Skeletal muscle tissue (tissue), 4 donors: ENCODE results near the gene GMCL2. TPM values are rescaled to one million over a fixed set of nuclear protein-coding genes. Genes with fewer than 3 reads are reported as not detected.
A peak's percentile ranks its signal among the peaks of the same experiment; 100 is the strongest.

Source experiments
- H3K27ac ChIP-seq: one replicate; pipeline ENCODE4 v1.7.0; 2013; ENCODE audit warnings: mild to moderate bottlenecking, low read depth, low read length, inconsistent platforms
- H3K27me3 ChIP-seq, 3 donors: one replicate each; pipeline ENCODE4 v1.7.0; 2013; ENCODE audit warnings: low read length in 3 of 3; ENCODE audit not compliant: control insufficient read depth in 3 of 3, insufficient read depth in 3 of 3
- H3K36me3 ChIP-seq, 3 donors: one replicate each; pipeline ENCODE4 v1.7.0; 2013; ENCODE audit warnings: low read length in 3 of 3; ENCODE audit not compliant: control insufficient read depth in 3 of 3, insufficient read depth in 3 of 3
- H3K4me1 ChIP-seq, 3 donors: one replicate each; pipeline ENCODE4 v1.7.0; 2013; ENCODE audit warnings: low read length in 3 of 3, mild to moderate bottlenecking in 3 of 3; ENCODE audit not compliant: control insufficient read depth in 3 of 3, insufficient read depth in 3 of 3
- H3K4me3 ChIP-seq, 3 donors: one replicate each; pipeline ENCODE4 v1.7.0; 2013; ENCODE audit warnings: low read length in 3 of 3
- H3K9ac ChIP-seq, 3 donors: one replicate each; pipeline ENCODE4 v1.7.0; 2013; ENCODE audit warnings: low read length in 3 of 3, mild to moderate bottlenecking in 3 of 3, moderate library complexity in 2 of 3, low read depth in 1 of 3
- H3K9me3 ChIP-seq, 3 donors: one replicate each; pipeline ENCODE4 v1.7.0; 2013; ENCODE audit warnings: low read length in 3 of 3; ENCODE audit not compliant: control insufficient read depth in 3 of 3
- total RNA-seq: library from RNA; depleted of rRNA; stranded (reverse); fragments of >200 nt; gene quantifications from one replicate; pipeline ENCODE4 v1.2.3, GENCODE V29; 2014
- donor health status: Osteomylitis.

Gene GMCL2
- total RNA-seq, 1 donor from 2014 or later, result not detected

DNA sequence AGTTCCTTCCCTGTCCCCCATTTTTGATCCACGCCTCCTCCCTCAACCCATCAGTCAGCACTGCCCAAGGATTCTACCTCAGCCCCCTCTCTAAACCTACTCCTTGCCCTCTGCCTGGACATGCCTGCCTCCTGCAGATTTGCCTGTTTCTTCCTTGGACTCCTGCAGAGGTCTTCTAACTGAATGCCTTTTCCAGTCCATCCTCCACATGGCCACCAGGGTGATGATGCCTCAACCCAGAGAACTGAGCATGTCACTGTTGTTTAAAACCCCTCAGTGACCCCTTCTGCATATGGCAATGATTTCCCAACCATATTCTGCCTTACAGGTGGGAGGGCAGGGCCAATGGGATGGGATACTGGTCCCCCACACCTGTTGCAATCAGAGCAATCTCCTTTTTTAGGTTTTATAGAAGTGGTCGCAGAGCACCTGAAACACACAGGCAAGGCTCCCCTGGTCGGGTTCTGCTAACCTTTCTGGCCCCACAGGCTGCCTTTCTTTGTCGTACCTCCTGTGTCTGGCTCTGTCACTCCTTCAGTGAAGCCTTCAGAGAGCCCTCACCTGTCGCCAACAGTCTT, 36.1 kb upstream of the GMCL2 start:
- H3K36me3 ChIP-seq, result peaks cover 33 to 55% (median 49%) of the 10 kb centered on the region in 3 donors
- H3K4me3 ChIP-seq, result no peak overlapping the region
- H3K9me3 ChIP-seq, result no peaks in the 10 kb centered on the region
- no peak overlapping the region for H3K9ac ChIP-seq
- peaks cover 2 to 20% (median 7%) of the 10 kb centered on the region in 3 donors for H3K4me1 ChIP-seq
- H3K27me3 ChIP-seq, result no peaks in the 10 kb centered on the region
- H3K27ac ChIP-seq, result no peak overlapping the region

DNA sequence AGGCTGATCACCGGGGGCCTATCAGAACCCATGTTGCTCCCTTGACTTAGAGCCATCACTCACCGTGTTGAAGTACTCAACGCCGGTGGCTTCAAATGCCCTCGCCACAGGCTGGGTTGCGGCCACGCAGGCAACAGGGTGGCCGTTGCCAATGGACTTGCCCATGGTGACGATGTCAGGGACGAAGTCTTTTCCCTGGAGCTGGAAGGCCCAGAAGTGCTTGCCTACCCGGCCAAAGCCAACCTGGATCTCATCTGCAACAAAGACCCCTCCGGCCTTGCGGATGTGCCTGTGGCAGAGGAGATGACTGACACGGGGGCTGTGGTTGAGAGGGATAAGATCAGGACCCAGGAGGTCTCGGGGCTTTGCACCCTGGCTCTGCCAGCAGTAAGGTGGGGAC, 35.1 kb upstream of the GMCL2 start:
- peaks cover 31 to 45% (median 42%) of the 10 kb centered on the region in 3 donors for H3K36me3 ChIP-seq
- H3K4me3 ChIP-seq, result no peak overlapping the region
- H3K27ac ChIP-seq, result peak overlapping the region; percentile 4

DNA sequence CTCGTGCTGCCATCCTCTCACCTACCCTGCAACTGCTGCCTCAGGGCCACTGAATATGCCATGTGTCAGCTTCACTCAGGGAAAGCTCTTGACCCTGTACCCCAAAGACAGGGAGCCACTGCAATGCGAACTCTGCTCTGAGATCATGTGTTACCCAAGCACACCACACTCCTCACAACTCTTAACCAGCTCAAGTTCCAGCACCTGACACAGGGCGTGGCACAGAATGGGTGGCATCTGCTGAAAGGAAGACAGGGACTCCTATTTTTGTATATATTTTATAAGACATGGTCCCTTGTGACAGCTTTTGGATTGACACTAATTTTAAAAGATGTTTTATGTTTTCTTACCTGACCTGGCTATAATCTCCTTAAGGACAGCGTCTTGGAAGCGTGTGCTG, 34.7 kb upstream of the GMCL2 start:
- Histone ChIP-seq H3K9me3 (no peaks in the 10 kb centered on the region), H3K4me1 (peaks cover 2 to 13% (median 2%) of the 10 kb centered on the region in 3 donors), H3K4me3 (no peak overlapping the region), H3K27me3 (no peaks in the 10 kb centered on the region), H3K36me3 (peaks cover 27 to 46% (median 40%) of the 10 kb centered on the region in 3 donors), H3K9ac (peak overlapping the region in 1 of 3 donors; percentile 12), H3K27ac (peak overlapping the region; percentile 13)

More for the DNA sequence above, 35.1 kb upstream of the GMCL2 start:
- Histone ChIP-seq H3K9ac (peak overlapping the region in 1 of 3 donors; percentile 12), H3K27me3 (no peaks in the 10 kb centered on the region), H3K4me1 (peaks cover 2 to 13% (median 2%) of the 10 kb centered on the region in 3 donors), H3K9me3 (no peaks in the 10 kb centered on the region)

DNA sequence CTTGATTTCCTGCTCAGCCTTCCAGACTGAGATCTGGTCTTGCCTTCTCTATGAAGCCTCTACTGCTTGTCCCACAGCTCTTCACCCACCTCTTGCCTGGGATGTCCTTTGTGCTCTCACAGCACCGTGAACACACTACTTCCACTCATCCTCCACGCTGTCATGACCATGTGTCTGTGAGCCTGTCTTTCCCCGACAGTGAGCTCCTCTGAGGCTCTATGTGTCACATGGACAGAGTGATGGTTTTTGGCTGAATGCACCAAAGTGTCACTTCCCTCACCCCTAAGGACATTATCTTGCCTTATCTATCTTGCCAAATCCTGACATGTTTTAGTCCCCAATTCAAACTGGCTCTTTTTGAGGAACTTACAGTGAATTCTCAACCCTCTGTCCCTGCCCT, 34.1 kb upstream of the GMCL2 start:
- H3K4me1 ChIP-seq, result peaks cover 2 to 15% (median 2%) of the 10 kb centered on the region in 3 donors

DNA sequence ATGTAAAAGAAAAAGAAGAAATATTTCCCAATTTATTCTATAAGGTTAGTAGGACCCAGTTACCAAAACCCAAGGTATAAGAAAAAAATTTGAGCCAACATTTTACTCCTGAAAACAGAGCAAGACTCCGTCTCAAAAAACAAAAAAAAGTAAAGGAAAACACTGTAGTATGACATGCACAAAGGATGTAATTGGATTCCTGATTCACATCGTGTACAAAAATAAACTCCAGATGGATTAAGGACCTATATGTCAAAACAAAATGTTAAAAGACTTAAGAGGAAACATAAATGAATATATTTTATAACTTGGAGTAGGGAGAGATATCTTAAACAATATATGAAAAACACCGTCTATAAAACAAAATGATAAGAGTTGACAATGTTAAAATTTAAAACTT, 31.7 kb upstream of the GMCL2 start:
- Histone ChIP-seq H3K27me3 (no peaks in the 10 kb centered on the region), H3K9ac (no peak overlapping the region), H3K36me3 (peaks cover 41 to 60% (median 50%) of the 10 kb centered on the region in 3 donors), H3K9me3 (no peaks in the 10 kb centered on the region), H3K4me3 (no peak overlapping the region), H3K4me1 (peaks cover 2 to 19% (median 2%) of the 10 kb centered on the region in 3 donors), H3K27ac (no peak overlapping the region)

More for the DNA sequence above, 34.1 kb upstream of the GMCL2 start:
- H3K27me3 ChIP-seq, result no peaks in the 10 kb centered on the region
- H3K9ac ChIP-seq, result peak overlapping the region in 1 of 3 donors; percentile 40
- peaks cover 28 to 48% (median 42%) of the 10 kb centered on the region in 3 donors for H3K36me3 ChIP-seq
- peak overlapping the region; percentile 13 for H3K27ac ChIP-seq
- no peak overlapping the region for H3K4me3 ChIP-seq
- H3K9me3 ChIP-seq, result no peaks in the 10 kb centered on the region

DNA sequence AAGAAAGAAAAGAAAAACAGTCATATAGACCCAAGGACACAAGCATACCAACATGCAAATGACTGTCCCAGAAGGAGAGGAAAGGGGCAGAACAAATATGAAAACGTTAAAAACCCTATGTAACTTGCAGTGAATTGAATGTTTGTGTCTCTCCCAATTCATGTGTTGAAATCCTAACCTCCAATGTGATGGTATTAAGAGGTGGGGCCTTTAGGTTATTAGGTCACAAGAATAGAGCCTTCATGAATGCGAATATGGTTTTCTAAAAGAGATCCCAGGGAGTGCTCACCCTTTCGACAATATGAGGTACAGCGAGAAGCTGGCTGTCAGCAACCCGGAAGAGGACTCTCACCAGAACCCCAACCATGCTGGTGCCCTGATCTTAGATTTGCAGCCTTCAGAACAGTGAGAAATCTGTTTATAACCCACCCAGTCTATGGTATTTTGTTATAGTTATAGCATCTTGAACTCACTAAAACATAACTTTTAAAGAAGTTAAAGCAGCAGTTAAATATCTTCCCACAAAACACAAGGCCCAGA, 31.1 kb upstream of the GMCL2 start:
- peaks cover 6 to 22% (median 6%) of the 10 kb centered on the region in 3 donors for H3K4me1 ChIP-seq
- H3K36me3 ChIP-seq, result peaks cover 44 to 59% (median 47%) of the 10 kb centered on the region in 3 donors
- no peaks in the 10 kb centered on the region for H3K9me3 ChIP-seq
- H3K4me3 ChIP-seq, result no peak overlapping the region
- no peak overlapping the region for H3K27ac ChIP-seq
- no peak overlapping the region for H3K9ac ChIP-seq
- no peaks in the 10 kb centered on the region for H3K27me3 ChIP-seq

DNA sequence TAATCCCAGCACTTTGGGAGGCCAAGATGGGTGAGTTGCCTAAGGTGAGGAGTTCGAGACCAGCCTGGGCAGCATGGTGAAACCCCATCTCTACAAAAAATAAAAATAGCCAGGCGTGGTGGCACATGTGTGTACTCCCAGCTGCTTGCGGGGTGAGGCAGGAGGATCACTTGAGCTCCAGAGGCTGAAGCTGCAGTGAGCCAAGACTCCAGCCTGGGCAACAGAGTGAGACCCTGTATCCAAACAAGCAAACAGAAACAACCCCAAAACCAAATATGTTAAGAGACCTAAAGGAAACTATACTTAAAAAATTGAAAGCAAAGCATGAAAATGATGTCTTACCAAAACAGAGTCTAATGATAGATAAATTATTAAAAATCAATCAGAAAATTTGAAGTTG, 29.6 kb upstream of the GMCL2 start:
- Histone ChIP-seq H3K27me3 (no peaks in the 10 kb centered on the region), H3K36me3 (peaks cover 48 to 61% (median 56%) of the 10 kb centered on the region in 3 donors), H3K27ac (no peak overlapping the region), H3K9me3 (no peaks in the 10 kb centered on the region), H3K9ac (no peak overlapping the region), H3K4me3 (no peak overlapping the region), H3K4me1 (peaks cover 14 to 30% (median 16%) of the 10 kb centered on the region in 3 donors)

DNA sequence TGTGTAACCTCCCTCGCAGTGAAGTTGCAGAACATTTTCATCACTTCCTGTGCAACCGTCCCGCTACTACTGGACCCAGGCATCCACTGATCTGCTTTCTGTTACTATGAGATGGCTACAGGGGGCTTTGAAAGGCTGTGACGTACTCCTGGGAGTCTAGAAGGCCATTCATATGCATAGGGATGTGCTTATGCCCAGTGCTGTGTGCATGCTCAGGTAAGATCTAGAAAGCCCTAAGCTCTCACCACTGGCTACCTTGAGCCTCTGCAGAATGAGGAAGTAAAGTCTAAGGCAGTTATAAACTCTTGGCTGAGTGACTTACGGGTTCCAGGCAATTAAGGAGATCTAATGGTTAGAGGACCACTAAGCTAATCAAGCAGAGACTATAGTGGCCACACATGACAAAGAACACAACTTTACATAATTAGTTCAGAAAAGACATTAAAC, 28.9 kb upstream of the GMCL2 start:
- H3K9ac ChIP-seq, result no peak overlapping the region
- H3K27ac ChIP-seq, result no peak overlapping the region
- peaks cover 15 to 24% (median 17%) of the 10 kb centered on the region in 3 donors for H3K4me1 ChIP-seq
- no peaks in the 10 kb centered on the region for H3K27me3 ChIP-seq
- H3K9me3 ChIP-seq, result no peaks in the 10 kb centered on the region
- peaks cover 53 to 61% (median 58%) of the 10 kb centered on the region in 3 donors for H3K36me3 ChIP-seq
- H3K4me3 ChIP-seq, result no peak overlapping the region

DNA sequence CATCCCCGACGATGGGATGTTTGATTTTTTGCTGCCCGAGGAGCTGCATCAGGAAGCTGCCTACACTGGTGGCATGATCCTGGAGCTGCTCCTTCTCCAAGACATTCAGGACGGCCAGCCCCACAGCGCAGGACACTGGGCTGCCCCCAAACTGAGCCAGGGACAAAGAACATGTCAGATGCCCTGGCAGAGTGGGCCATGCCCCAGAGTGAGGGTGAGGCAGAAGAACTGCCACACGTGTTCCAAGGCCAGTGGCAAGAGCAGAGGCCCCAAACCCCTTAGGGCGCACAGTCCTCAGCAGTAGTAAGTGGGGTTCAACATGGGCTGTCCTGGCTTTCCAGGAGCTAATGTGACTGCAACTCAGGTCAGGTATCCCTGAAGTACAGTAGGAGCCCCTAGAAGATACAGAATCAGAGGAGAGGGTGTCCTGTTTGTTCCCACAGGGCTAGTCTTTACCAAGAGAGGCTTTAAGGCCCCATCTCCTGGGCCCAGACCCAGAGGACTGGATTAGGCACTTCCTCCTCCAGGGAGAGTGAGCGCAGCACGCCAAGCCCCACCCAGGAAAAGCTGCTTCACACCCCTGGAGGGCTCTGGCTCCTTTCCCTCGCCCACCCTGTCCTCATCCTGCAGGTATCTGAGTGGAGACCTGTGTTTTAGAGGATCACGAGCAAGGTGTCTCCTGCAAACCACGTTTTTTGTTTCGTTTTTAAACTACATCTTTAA, 28.3 kb upstream of the GMCL2 start:
- Histone ChIP-seq H3K9me3 (no peaks in the 10 kb centered on the region), H3K4me1 (peaks cover 15 to 24% (median 17%) of the 10 kb centered on the region in 3 donors), H3K27me3 (no peaks in the 10 kb centered on the region), H3K9ac (peak overlapping the region in 1 of 3 donors; percentile 16), H3K36me3 (peaks cover 59 to 65% (median 62%) of the 10 kb centered on the region in 3 donors), H3K27ac (no peak overlapping the region), H3K4me3 (no peak overlapping the region)
